Measurements from ENCODE around the gene ATP9B.

ATP9B gene

DNA sequence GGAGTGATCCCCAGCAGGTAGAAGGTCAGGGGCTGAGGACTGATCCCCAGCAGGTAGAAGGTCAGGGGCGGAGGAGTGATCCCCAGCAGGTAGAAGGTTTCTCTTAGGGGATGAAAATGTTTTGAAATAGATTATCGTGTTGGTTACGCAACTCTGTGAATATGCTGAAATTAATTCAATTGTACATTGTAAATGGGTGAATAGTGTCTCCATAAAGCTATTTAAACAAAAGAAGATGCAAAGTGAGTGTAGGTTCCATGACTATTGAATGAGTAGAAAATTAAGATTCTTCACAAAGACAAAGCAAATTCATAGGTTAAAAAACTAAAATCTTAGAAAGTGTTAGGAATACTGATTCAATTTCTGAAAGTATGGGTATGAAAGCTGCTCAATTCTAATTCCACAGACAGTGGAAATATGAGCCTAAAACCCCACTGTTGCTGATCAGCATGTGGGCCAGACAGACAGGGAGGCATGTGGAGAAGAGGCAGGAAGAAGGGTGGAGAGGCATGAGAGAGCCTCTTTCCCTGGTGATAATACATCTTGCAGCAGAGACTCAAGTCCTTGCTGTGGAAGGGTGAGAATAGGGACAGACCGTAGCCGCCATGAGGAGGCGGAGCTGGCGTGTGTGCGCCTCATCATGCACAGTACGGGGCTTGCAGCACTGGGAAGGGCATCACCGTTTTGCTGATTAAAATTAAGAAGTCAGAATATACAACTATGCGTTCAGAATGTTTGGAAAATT lies 240.6 kb downstream of the ATP9B start:
- Histone ChIP-seq H3K27me3 (ENCODE audit: insufficient read depth, low read length) (no peaks in the 10 kb centered on the region), H3K27ac (ENCODE audit: low read depth, low read length) (no peak overlapping the region)

DNA sequence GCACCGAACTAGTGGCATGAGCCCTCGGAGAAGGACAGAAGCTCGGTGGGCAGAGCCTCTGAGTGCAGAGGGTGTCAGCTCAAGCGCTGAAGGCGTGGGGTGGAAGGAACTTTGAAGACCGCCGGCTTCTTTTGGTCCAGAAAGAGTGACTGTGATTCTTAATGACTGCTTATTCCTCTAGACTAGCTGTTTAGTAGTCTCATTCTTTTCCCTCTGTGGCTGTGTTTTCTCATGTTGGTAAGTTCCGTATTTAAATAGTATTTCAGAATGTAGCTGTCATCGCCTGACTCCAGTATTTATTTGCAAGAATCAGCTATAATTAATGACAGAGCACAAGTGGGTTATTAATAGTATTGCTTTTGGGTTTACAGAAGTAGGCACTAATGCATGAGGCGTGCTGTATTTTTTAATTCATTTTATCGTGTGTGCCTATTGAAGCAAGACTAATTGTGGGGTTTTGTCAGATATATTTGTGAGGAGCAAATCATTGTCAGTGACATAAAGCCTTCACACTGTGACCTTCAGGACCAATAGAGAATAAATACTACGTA lies 245.7 kb downstream of the ATP9B start:
- Histone ChIP-seq H3K36me3 (ENCODE audit: insufficient read depth, low read length) (no peaks in the 10 kb centered on the region), H3K4me3 (ENCODE audit: low read depth, low read length) (no peak overlapping the region), H2AFZ (ENCODE audit: low read length, unreplicated experiment) (no peak overlapping the region), H3K4me1 (ENCODE audit: control insufficient read depth, insufficient read depth, low read length, unreplicated experiment) (no peaks in the 10 kb centered on the region), H3K27me3 (ENCODE audit: insufficient read depth, low read length) (no peaks in the 10 kb centered on the region), H3K79me2 (ENCODE audit: control insufficient read depth, insufficient read depth, low read length, unreplicated experiment) (no peaks in the 10 kb centered on the region), H3K27ac (ENCODE audit: low read depth, low read length) (no peak overlapping the region)

More for the DNA sequence above, 240.6 kb downstream of the ATP9B start:
- Histone ChIP-seq H3K4me1 (ENCODE audit: control insufficient read depth, insufficient read depth, low read length, unreplicated experiment) (no peaks in the 10 kb centered on the region), H3K36me3 (ENCODE audit: insufficient read depth, low read length) (peaks cover 4% of the 10 kb centered on the region), H2AFZ (ENCODE audit: low read length, unreplicated experiment) (no peak overlapping the region), H3K4me3 (ENCODE audit: low read depth, low read length) (no peak overlapping the region), H3K79me2 (ENCODE audit: control insufficient read depth, insufficient read depth, low read length, unreplicated experiment) (no peaks in the 10 kb centered on the region)

DNA sequence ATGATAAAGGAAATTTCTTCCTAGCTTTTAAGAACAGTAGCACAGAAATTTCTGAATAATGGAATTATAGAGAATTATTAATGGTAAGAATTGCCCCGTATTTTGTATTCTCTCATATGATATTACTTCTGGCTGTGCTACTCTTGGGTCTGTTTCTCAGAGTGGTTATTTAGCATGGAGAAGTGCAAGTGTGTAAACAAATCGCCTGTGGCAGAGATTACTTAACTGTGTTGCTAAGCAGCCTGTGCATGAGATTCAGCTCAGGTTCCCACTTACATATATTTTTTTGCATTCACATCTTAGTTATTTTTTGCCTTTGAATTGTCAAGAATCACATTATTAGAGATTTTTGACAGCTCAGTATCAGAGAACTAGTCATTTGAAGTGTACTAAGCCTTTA lies 246.4 kb downstream of the ATP9B start:
- H3K27me3 ChIP-seq (ENCODE audit: insufficient read depth, low read length), result no peaks in the 10 kb centered on the region
- H2AFZ ChIP-seq (ENCODE audit: low read length, unreplicated experiment), result no peak overlapping the region
- H3K79me2 ChIP-seq (ENCODE audit: control insufficient read depth, insufficient read depth, low read length, unreplicated experiment), result no peaks in the 10 kb centered on the region
- H3K36me3 ChIP-seq (ENCODE audit: insufficient read depth, low read length), result no peaks in the 10 kb centered on the region
- H3K27ac ChIP-seq (ENCODE audit: low read depth, low read length), result no peak overlapping the region
- H3K4me3 ChIP-seq (ENCODE audit: low read depth, low read length), result no peak overlapping the region
- no peaks in the 10 kb centered on the region for H3K4me1 ChIP-seq (ENCODE audit: control insufficient read depth, insufficient read depth, low read length, unreplicated experiment)

DNA sequence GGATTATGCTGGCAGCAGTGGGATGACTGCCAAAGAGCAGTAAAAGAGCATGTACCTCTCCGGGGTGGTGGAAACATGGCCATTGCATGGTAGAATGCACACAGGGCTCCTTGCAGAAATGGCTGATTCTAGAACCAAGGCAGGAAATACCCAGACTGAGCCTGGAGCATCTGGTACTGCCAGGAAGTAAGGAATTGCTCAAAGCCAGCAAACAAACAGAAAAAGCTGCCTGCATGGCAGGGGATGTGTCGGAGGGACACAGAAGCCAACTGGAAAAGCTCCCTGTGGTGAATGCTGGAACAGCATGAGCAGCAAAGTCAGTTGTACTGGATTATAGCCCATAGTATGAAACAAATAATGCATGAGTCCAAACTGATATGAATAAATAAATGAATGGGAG lies 248.5 kb downstream of the ATP9B start:
- Histone ChIP-seq H3K4me1 (ENCODE audit: control insufficient read depth, insufficient read depth, low read length, unreplicated experiment) (no peaks in the 10 kb centered on the region), H3K36me3 (ENCODE audit: insufficient read depth, low read length) (no peaks in the 10 kb centered on the region), H3K27ac (ENCODE audit: low read depth, low read length) (no peak overlapping the region), H3K4me3 (ENCODE audit: low read depth, low read length) (no peak overlapping the region), H2AFZ (ENCODE audit: low read length, unreplicated experiment) (no peak overlapping the region), H3K27me3 (ENCODE audit: insufficient read depth, low read length) (no peaks in the 10 kb centered on the region), H3K79me2 (ENCODE audit: control insufficient read depth, insufficient read depth, low read length, unreplicated experiment) (no peaks in the 10 kb centered on the region)

DNA sequence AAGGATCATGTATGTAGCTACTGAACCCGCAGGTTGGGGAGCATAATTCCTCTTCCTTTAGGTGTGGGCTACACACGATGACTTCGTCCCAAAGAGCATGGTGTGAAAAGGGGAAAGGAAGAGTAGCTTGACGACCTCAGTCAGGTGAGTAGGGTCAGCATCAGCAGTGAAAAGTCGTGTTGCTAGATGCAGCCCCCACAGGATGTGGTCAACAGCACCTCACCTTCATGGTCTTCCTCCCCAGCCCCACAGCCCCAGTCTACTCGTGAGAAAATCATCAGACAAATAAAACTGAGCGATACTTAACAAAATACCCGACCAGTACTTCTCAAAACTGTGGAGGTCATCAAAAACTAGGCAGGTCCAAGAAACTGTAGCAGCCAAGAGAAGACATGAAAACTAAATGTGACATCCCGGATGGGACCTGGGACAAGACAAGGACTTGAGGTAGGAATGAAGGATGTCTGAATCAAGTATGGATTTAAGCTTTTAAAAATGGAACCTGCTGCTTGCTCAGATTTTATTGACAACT lies 249.0 kb downstream of the ATP9B start:
- H3K27me3 ChIP-seq (ENCODE audit: insufficient read depth, low read length), result no peaks in the 10 kb centered on the region
- no peak overlapping the region for H3K27ac ChIP-seq (ENCODE audit: low read depth, low read length)
- H3K4me3 ChIP-seq (ENCODE audit: low read depth, low read length), result no peak overlapping the region
- no peaks in the 10 kb centered on the region for H3K79me2 ChIP-seq (ENCODE audit: control insufficient read depth, insufficient read depth, low read length, unreplicated experiment)
- no peaks in the 10 kb centered on the region for H3K36me3 ChIP-seq (ENCODE audit: insufficient read depth, low read length)
- no peaks in the 10 kb centered on the region for H3K4me1 ChIP-seq (ENCODE audit: control insufficient read depth, insufficient read depth, low read length, unreplicated experiment)
- H2AFZ ChIP-seq (ENCODE audit: low read length, unreplicated experiment), result no peak overlapping the region

DNA sequence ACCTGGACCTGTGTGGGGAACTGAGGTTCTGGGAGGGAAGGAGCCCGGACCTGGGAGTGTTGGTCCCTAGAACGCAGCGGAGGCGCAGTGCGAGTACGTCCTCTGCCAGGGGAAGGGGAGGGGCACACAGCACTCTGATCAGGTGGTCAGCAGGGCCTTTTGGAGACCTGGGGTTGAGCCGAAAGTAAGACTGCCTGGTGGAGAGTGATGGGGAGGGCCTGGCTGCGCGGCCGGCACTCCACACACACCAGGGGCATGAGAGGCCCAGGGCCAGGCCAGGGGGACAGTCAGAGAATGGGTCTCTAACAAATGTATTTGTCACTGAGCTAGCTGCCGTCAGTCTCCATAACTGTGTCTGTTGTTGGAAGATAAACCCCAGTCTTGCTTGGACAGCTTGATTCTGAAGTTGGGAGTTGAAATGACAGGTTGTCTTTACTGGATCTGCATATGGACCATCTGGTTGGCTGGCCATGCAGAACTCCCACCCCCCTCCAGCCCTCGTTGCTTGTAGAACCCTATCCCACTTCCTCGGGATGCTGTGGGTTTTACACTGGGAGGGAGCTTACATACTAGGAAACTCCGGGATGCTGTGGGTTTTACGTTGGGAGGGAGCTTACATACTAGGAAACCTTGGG lies 251.1 kb downstream of the ATP9B start:
- Histone ChIP-seq H3K79me2 (ENCODE audit: control insufficient read depth, insufficient read depth, low read length, unreplicated experiment) (no peaks in the 10 kb centered on the region), H2AFZ (ENCODE audit: low read length, unreplicated experiment) (no peak overlapping the region), H3K27me3 (ENCODE audit: insufficient read depth, low read length) (no peaks in the 10 kb centered on the region), H3K36me3 (ENCODE audit: insufficient read depth, low read length) (peaks cover 6% of the 10 kb centered on the region; the same call in 1 of the 2 replicates), H3K4me3 (ENCODE audit: low read depth, low read length) (no peak overlapping the region), H3K4me1 (ENCODE audit: control insufficient read depth, insufficient read depth, low read length, unreplicated experiment) (no peaks in the 10 kb centered on the region), H3K27ac (ENCODE audit: low read depth, low read length) (no peak overlapping the region)

DNA sequence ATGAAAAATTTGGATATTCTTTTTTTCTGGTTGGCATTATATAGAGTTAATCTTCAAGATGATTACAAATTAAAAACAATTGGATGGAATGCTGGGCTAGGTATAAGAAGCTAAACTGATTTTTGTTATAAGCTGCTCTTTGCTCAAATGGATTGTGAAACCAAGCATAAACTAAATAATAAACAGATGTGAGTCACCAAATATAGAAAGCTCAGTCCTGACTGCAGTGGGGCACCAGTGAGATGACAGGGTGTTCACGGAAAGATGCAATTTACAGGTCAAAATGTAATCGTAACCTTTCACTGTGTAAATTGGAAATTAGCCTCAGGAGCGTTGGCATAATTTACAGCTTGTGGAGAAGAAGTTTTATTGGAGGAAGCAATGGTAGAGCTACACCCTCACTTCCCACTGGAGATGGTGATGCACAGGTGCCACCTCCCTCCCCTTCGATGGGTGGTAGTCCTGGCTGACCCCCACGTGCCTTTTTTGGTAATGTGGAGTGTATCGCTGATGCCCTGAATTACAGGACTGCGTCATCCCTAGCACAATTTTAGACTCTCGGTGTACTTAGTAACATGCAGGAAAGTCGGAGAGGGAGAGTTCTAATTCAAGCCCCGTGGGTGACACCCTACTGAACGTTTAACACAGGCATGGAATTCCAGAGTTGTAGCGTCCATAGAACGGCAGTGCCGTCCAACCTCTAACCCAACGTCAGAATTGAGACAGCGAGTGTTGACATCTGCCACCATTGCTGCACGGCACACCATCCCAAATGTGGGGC lies 252.6 kb downstream of the ATP9B start:
- no peaks in the 10 kb centered on the region for H3K79me2 ChIP-seq (ENCODE audit: control insufficient read depth, insufficient read depth, low read length, unreplicated experiment)
- no peaks in the 10 kb centered on the region for H3K27me3 ChIP-seq (ENCODE audit: insufficient read depth, low read length)
- H2AFZ ChIP-seq (ENCODE audit: low read length, unreplicated experiment), result no peak overlapping the region

DNA sequence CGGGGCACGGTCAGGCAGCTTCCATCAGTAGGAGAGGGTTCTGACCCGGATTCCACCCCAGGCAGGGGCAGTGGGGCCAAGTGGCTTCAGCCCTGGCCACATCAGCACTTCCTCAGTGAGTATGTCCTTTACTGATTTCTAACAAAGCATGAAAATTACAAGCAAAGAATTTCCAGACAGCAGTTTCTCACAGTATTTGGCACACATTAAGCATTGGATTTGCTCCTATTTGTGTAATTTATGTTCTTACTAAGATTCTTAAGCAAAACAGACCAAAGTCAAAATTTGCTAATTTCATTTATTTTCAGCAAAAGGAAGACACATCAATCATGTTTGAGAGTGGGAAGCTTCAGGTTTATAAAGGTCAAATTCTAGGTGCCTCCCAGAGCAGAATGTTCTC lies 253.2 kb downstream of the ATP9B start:
- Histone ChIP-seq H3K36me3 (ENCODE audit: insufficient read depth, low read length) (peaks cover 6% of the 10 kb centered on the region; the same call in 1 of the 2 replicates), H3K79me2 (ENCODE audit: control insufficient read depth, insufficient read depth, low read length, unreplicated experiment) (no peaks in the 10 kb centered on the region), H2AFZ (ENCODE audit: low read length, unreplicated experiment) (no peak overlapping the region), H3K27ac (ENCODE audit: low read depth, low read length) (no peak overlapping the region), H3K4me3 (ENCODE audit: low read depth, low read length) (no peak overlapping the region), H3K27me3 (ENCODE audit: insufficient read depth, low read length) (no peaks in the 10 kb centered on the region), H3K4me1 (ENCODE audit: control insufficient read depth, insufficient read depth, low read length, unreplicated experiment) (no peaks in the 10 kb centered on the region)

More for the DNA sequence above, 252.6 kb downstream of the ATP9B start:
- H3K4me3 ChIP-seq (ENCODE audit: low read depth, low read length), result no peak overlapping the region
- H3K36me3 ChIP-seq (ENCODE audit: insufficient read depth, low read length), result peaks cover 6% of the 10 kb centered on the region; the same call in 1 of the 2 replicates
- no peaks in the 10 kb centered on the region for H3K4me1 ChIP-seq (ENCODE audit: control insufficient read depth, insufficient read depth, low read length, unreplicated experiment)
- H3K27ac ChIP-seq (ENCODE audit: low read depth, low read length), result no peak overlapping the region

DNA sequence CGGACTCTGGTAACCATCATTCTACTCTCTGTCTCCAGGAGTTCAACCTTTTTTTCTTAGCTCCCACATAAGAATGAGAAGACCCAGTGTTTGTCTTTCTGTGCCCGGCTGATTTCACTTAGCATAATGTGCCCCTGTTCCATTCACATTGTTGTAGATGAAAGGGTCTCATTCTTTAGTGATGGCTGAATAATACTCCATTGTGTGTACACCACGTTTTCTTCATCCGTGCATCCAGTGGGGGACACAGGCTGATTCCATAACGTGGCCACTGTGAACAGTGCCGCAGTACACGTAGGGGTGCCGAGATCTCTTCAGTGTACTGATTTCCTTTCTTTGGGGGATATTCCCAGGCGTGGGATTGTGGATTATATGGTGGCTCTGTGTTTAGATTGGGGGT lies 254.3 kb downstream of the ATP9B start:
- Histone ChIP-seq H3K4me1 (ENCODE audit: control insufficient read depth, insufficient read depth, low read length, unreplicated experiment) (no peaks in the 10 kb centered on the region), H3K27ac (ENCODE audit: low read depth, low read length) (no peak overlapping the region), H2AFZ (ENCODE audit: low read length, unreplicated experiment) (no peak overlapping the region), H3K4me3 (ENCODE audit: low read depth, low read length) (no peak overlapping the region), H3K79me2 (ENCODE audit: control insufficient read depth, insufficient read depth, low read length, unreplicated experiment) (no peaks in the 10 kb centered on the region), H3K27me3 (ENCODE audit: insufficient read depth, low read length) (no peaks in the 10 kb centered on the region), H3K36me3 (ENCODE audit: insufficient read depth, low read length) (peaks cover 6% of the 10 kb centered on the region; the same call in 1 of the 2 replicates)

DNA sequence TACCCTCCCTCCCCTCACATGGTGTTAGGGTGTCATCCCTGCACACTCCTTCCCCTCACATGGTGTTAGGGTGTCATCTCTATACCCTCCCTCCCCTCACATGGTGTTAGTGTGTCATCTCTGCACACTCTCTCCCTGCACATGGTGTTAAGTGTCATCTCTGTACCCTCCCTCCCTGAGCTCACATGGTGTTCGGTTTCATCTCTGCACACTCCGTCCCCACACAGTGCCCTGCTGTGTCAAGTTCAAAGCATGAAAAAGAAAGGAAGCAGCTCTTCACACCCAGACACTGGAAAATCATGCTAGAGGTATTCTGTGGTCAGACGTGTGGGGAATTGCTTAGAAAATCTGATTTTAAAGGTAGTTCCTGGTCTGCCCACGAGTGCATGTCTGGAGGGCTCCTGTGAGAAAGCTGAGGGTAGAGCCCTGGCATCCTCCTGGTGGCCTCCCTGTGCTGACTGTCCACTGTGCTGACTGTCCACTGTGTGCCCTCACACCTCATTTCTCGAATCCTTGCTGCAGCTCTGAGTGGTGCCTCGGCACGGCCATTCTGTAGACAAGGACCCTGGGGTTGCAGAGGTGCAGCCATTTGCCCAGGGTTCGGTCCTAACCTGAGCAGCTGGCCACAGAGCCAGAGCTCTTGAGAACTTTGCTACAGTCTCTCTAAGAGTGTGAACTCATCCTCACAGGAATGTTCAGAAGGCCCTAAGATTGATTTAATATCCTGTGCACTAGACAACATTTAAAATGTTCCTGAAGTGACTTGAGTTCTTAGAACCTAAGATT lies 257.4 kb downstream of the ATP9B start:
- H3K36me3 ChIP-seq (ENCODE audit: insufficient read depth, low read length), result peaks cover 6% of the 10 kb centered on the region; the same call in 1 of the 2 replicates

More for the DNA sequence above, 257.4 kb downstream of the ATP9B start:
- Histone ChIP-seq H2AFZ (ENCODE audit: low read length, unreplicated experiment) (no peak overlapping the region), H3K4me3 (ENCODE audit: low read depth, low read length) (no peak overlapping the region), H3K27me3 (ENCODE audit: insufficient read depth, low read length) (no peaks in the 10 kb centered on the region), H3K79me2 (ENCODE audit: control insufficient read depth, insufficient read depth, low read length, unreplicated experiment) (no peaks in the 10 kb centered on the region), H3K27ac (ENCODE audit: low read depth, low read length) (no peak overlapping the region), H3K4me1 (ENCODE audit: control insufficient read depth, insufficient read depth, low read length, unreplicated experiment) (no peaks in the 10 kb centered on the region)

All from ACC112 (cell line).